ENCODE data around the gene CEP112. TPM values are rescaled to one million over a fixed set of nuclear protein-coding genes. Genes with fewer than 3 reads are reported as not detected.

CEP112 gene
- total and polyA plus RNA-seq, 2 of the 13 experiments (the other 11 are each of a cell fraction or from before 2014, with no cell fraction given): 1.2 to 3.4 TPM

DNA sequence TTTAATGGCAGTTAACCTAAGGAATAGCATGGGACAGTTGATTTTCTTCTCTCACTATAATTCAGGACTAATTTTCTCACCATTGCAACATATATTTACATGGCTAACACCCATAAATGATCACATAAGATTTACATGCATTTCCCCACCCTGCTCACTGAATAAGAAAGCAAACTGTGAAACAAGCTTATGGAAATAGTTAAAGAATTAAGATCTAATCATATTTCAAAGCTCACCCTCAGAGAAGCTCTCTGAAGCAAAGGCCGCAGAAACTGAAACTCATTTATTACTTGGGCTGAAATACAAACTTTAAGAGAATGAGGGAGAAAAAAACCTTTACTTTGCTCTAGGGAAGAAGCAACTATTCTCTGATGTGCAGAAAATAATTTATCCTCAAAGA lies 411.8 kb downstream of the CEP112 start:
- no peak overlapping the region for H2AFZ ChIP-seq (ENCODE audit: low read length)
- in situ Hi-C loops (cut with HindIII; ENCODE audit: extremely low pct_ligation_motif_present, low pct_unique_long_range_greater_than_20kb): no loop called here
- H3K4me1 ChIP-seq (ENCODE audit: insufficient read depth, low read length): peaks cover 20% of the 10 kb centered on the region
- no peak overlapping the region for H3K4me2 ChIP-seq (ENCODE audit: low read depth, low read length)
- FAIRE-seq (no peak), ATAC-seq (no peak), DNase-seq (ENCODE audit: low spot score) (no peak)
- BruUV-seq (replicated peaks): no TSS peak
- intact Hi-C loops (cut with micrococcal nuclease; ENCODE audit: unreplicated experiment): no loop called here
- no peak overlapping the region for H3K4me3 ChIP-seq (replicated peaks in 1 of 3; ENCODE audit: insufficient read depth in 1 of 3, low read depth in 2 of 3, low read length in 3 of 3)
- no peak overlapping the region for H3K27ac ChIP-seq (ENCODE audit: extremely low read length, insufficient read depth, low read length)
- H3K36me3 ChIP-seq (replicated peaks in 1 of 2; ENCODE audit: control insufficient read depth in 1 of 2, insufficient read depth in 2 of 2, low read length in 2 of 2): no peaks in the 10 kb centered on the region
- no peak overlapping the region for H3K9ac ChIP-seq (ENCODE audit: insufficient read depth, low read depth, low read length)
- WGBS (ENCODE audit: low lambda C conversion rate): 98% methylated on average over 1 of the region's 1 CpG
- no peaks in the 10 kb centered on the region for H3K9me3 ChIP-seq (ENCODE audit: low read length)
- ChIA-PET POLR2A (no interaction called here), CTCF (ENCODE audit: low intra/inter-chr PET ratio, low total read pairs) (interaction anchor here (0.6 kb wide), 1 partner anchor 9 kb away, joined by 3 read pairs; no protein-coding TSS in a partner anchor)
- H3K27me3 ChIP-seq (ENCODE audit: control insufficient read depth in 1 of 2, insufficient read depth in 2 of 2, low read length in 2 of 2): no peaks in the 10 kb centered on the region; a peak in 1 of 5 replicates
- no peaks in the 10 kb centered on the region for H4K20me1 ChIP-seq (ENCODE audit: insufficient read depth, low read length)
- TF ChIP-seq ZNF207 (IDR thresholded peaks at IDR 0.05; ENCODE audit: borderline replicate concordance) (no peak), HOXA7 (CRISPR knock-in tag; IDR thresholded peaks at IDR 0.05) (no peak), ZFP37 (CRISPR knock-in tag; IDR thresholded peaks at IDR 0.05; ENCODE audit: borderline replicate concordance) (no peak), SIX4 (CRISPR knock-in tag; IDR thresholded peaks at IDR 0.05) (no peak), NCOR1 (IDR thresholded peaks at IDR 0.05; ENCODE audit: borderline replicate concordance, low read length) (no peak), ZNF101 (CRISPR knock-in tag; IDR thresholded peaks at IDR 0.05; ENCODE audit: borderline replicate concordance, low read depth) (no peak), ELF3 (CRISPR knock-in tag; IDR thresholded peaks at IDR 0.05) (no peak), NR3C1 (CRISPR knock-in tag; IDR thresholded peaks at IDR 0.05) (no peak), ZKSCAN5 (CRISPR knock-in tag; IDR thresholded peaks at IDR 0.05) (no peak), AFF4 (CRISPR knock-in tag; IDR thresholded peaks at IDR 0.05) (no peak), PAF1 (CRISPR knock-in tag; IDR thresholded peaks at IDR 0.05) (no peak), HOXD1 (CRISPR knock-in tag; IDR thresholded peaks at IDR 0.05) (no peak), SATB2 (CRISPR knock-in tag; IDR thresholded peaks at IDR 0.05) (no peak), ZNF234 (CRISPR knock-in tag; conservative IDR thresholded peaks at IDR 0.05) (no peak), TCF7 (IDR thresholded peaks at IDR 0.05; ENCODE audit: low read depth) (no peak), ZNF549 (CRISPR knock-in tag; IDR thresholded peaks at IDR 0.05) (no peak), FOXA1 (IDR thresholded peaks at IDR 0.05) (no peak), FOXA1 (CRISPR knock-in tag; IDR thresholded peaks at IDR 0.05) (no peak)
- TF ChIP-seq, protein P1, sequence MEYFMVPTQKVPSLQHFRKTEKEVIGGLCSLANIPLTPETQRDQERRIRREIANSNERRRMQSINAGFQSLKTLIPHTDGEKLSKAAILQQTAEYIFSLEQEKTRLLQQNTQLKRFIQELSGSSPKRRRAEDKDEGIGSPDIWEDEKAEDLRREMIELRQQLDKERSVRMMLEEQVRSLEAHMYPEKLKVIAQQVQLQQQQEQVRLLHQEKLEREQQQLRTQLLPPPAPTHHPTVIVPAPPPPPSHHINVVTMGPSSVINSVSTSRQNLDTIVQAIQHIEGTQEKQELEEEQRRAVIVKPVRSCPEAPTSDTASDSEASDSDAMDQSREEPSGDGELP (IDR thresholded peaks at IDR 0.05; ENCODE audit: borderline replicate concordance, low read depth): no peak
- TF ChIP-seq, protein P2, sequence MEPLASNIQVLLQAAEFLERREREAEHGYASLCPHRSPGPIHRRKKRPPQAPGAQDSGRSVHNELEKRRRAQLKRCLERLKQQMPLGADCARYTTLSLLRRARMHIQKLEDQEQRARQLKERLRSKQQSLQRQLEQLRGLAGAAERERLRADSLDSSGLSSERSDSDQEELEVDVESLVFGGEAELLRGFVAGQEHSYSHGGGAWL (CRISPR knock-in tag; IDR thresholded peaks at IDR 0.05): no peak
- TF ChIP-seq, protein P3, sequence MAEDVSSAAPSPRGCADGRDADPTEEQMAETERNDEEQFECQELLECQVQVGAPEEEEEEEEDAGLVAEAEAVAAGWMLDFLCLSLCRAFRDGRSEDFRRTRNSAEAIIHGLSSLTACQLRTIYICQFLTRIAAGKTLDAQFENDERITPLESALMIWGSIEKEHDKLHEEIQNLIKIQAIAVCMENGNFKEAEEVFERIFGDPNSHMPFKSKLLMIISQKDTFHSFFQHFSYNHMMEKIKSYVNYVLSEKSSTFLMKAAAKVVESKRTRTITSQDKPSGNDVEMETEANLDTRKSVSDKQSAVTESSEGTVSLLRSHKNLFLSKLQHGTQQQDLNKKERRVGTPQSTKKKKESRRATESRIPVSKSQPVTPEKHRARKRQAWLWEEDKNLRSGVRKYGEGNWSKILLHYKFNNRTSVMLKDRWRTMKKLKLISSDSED (CRISPR knock-in tag; IDR thresholded peaks at IDR 0.05): no peak
- no peaks in the 10 kb centered on the region for H3K79me2 ChIP-seq (ENCODE audit: insufficient read depth, low read length)

Data from HepG2 (cell line).